ENCODE data around the gene APLNR. TPM values are rescaled to one million over a fixed set of nuclear protein-coding genes. Genes with fewer than 3 reads are reported as not detected.

APLNR gene
- polyA plus RNA-seq, 12 donors, result 79.1 to 106 (median 89.6) TPM; not detected in 1

Other genes starting within 250 kb of the APLNR start
- gene OR5AK2, start 248.3 kb downstream of the APLNR start, polyA plus RNA-seq (ENCODE audit: insufficient read length in 12 of 12), result under 1 TPM in 4 of 12 donors, not detected in 8; 0.26 to 0.65 (median 0.33) TPM
- gene LRRC55, start 55.3 kb downstream of the APLNR start, polyA plus RNA-seq (ENCODE audit: insufficient read length in 12 of 12), result 1 to 10 TPM in 11 of 12 donors, not detected in 1; 1.1 to 6.8 (median 1.6) TPM
- 100 to 1,000 TPM in 9 of 12 donors, 10 to 100 TPM in 2, not detected in 1; 84.0 to 149 (median 111) TPM for gene TNKS1BP1, start 87.7 kb upstream of the APLNR start, polyA plus RNA-seq (ENCODE audit: insufficient read length in 12 of 12)
- 100 to 1,000 TPM in 4 of 12 donors, 10 to 100 TPM in 7, not detected in 1; 75.2 to 157 (median 94.7) TPM for gene SSRP1, start 98.6 kb upstream of the APLNR start, polyA plus RNA-seq (ENCODE audit: insufficient read length in 12 of 12)
- 1 to 10 TPM in 10 of 12 donors, not detected in 2; 1.6 to 5.6 (median 4.1) TPM for gene P2RX3, start 101.1 kb upstream of the APLNR start, polyA plus RNA-seq (ENCODE audit: insufficient read length in 12 of 12)
- gene PRG3, start 143.9 kb upstream of the APLNR start, polyA plus RNA-seq (ENCODE audit: insufficient read length in 12 of 12), result 1 to 10 TPM in 1 of 12 donors, under 1 TPM in 5, not detected in 6; 0.28 to 5.8 (median 0.49) TPM
- gene PRG2, start 153.4 kb upstream of the APLNR start, polyA plus RNA-seq (ENCODE audit: insufficient read length in 12 of 12), result 10 to 100 TPM in 1 of 12 donors, 1 to 10 TPM in 3, under 1 TPM in 6, not detected in 2; 0.17 to 11.9 (median 0.43) TPM
- gene SLC43A3, start 189.9 kb upstream of the APLNR start, polyA plus RNA-seq (ENCODE audit: insufficient read length in 12 of 12), result 10 to 100 TPM in 11 of 12 donors, not detected in 1; 24.6 to 45.1 (median 28.1) TPM
- gene RTN4RL2, start 223.3 kb upstream of the APLNR start, polyA plus RNA-seq (ENCODE audit: insufficient read length in 12 of 12), result 10 to 100 TPM in 10 of 12 donors, 1 to 10 TPM in 1, not detected in 1; 9.0 to 43.3 (median 24.2) TPM

Data from muscle of arm (tissue), 12 donors.